HG02763 (cell line): ENCODE data around the gene MYOZ1.

Experiments
- ATAC-seq: cut with Tn5 transposase; IDR thresholded peaks from one replicate; pipeline ENCODE4 v1.9.1; 2021; ENCODE audit warnings: mild to moderate bottlenecking, moderate library complexity; ENCODE audit not compliant: unreplicated experiment

The MYOZ1 gene

GRCh38 chr10:73601486-73601921 is 39.8 kb downstream of the MYOZ1 start:
- no peak for ATAC-seq

GRCh38 chr10:73597346-73597745 is 43.9 kb downstream of the MYOZ1 start:
- ATAC-seq, result no peak

- no peak for ATAC-seq
Observed at GRCh38 chr10:73593812-73594211, 47.5 kb downstream of the MYOZ1 start.

- no peak for ATAC-seq
Observed at GRCh38 chr10:73593110-73593509, 48.2 kb downstream of the MYOZ1 start.

- no peak for ATAC-seq
Observed at GRCh38 chr10:73591935-73592699, 49.2 kb downstream of the MYOZ1 start.

- ATAC-seq, result no peak
Observed at GRCh38 chr10:73590881-73591799, 50.1 kb downstream of the MYOZ1 start, which contains the start of gene USP54. USP54 (minus strand) TSS chr10:73591342; CDS start chr10:73575658, 15,684 bp downstream.

- ATAC-seq, result no peak
Observed at GRCh38 chr10:73589563-73590126, 51.6 kb downstream of the MYOZ1 start.

- no peak for ATAC-seq
Observed at GRCh38 chr10:73588656-73589055, 52.6 kb downstream of the MYOZ1 start.

- ATAC-seq, result no peak
Observed at GRCh38 chr10:73586583-73586984, 54.7 kb downstream of the MYOZ1 start.

GRCh38 chr10:73585327-73585726 is 55.9 kb downstream of the MYOZ1 start:
- ATAC-seq, result no peak

- ATAC-seq, result no peak
Observed at GRCh38 chr10:73584737-73585136, 56.5 kb downstream of the MYOZ1 start.

GRCh38 chr10:73581918-73582317 is 59.4 kb downstream of the MYOZ1 start:
- ATAC-seq, result no peak
